ENCODE results near the gene CLEC4E. TPM values are rescaled to one million over a fixed set of nuclear protein-coding genes. Genes with fewer than 3 reads are reported as not detected.
"Not testable (repeated sequence)": the region's sequence is repeated elsewhere in the genome, so short reads cannot be mapped to it uniquely, and the experiment has no call there.

Gene CLEC4E
- total RNA-seq, 1 donor from 2014 or later = 0.19 TPM

GRCh38 chr12:8504351-8504750 is 36.4 kb downstream of the CLEC4E start:
- DNase-seq = no peak
- H3K36me3 ChIP-seq = no peaks in the 10 kb centered on the region
- no peak overlapping the region for H3K27ac ChIP-seq (replicated peaks)
- H3K27me3 ChIP-seq (ENCODE audit: low read depth) = peaks cover 26% of the 10 kb centered on the region
- H3K4me3 ChIP-seq = no peak overlapping the region
- intact Hi-C loops (cut with micrococcal nuclease) = no loop called here
- H3K4me1 ChIP-seq = no peaks in the 10 kb centered on the region
- no peaks in the 10 kb centered on the region for H3K9me3 ChIP-seq (replicated peaks)
- TF ChIP-seq CTCF (IDR thresholded peaks at IDR 0.05; ENCODE audit: borderline replicate concordance) = no peak

DNA sequence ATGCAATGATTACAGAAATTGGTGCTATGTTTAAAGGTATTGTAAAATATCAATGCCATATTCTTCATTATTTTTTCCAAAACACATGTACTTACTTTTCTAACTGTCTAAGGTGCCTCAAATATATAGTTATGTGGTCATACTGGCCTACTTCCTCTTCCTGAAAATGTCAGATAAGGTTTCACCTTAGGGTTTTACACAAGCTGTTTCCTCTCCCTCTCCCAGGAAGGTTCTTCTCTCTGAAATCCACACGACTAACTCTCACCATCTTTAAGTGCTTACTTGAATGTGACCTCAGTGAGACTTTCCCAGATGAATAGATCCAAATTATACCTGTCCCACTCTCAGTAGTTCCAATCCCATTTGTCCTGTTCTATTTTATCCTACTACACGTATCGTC is 39.0 kb downstream of the CLEC4E start:
- H3K27me3 ChIP-seq (ENCODE audit: low read depth) = peaks cover 14% of the 10 kb centered on the region
- H3K4me1 ChIP-seq = no peaks in the 10 kb centered on the region
- no peaks in the 10 kb centered on the region for H3K36me3 ChIP-seq
- no peaks in the 10 kb centered on the region for H3K9me3 ChIP-seq (replicated peaks)
- intact Hi-C loops (cut with micrococcal nuclease) = no loop called here
- H3K4me3 ChIP-seq = no peak overlapping the region
- no peak for DNase-seq
- no peak for TF ChIP-seq CTCF (IDR thresholded peaks at IDR 0.05; ENCODE audit: borderline replicate concordance)
- no peak overlapping the region for H3K27ac ChIP-seq (replicated peaks)

DNA sequence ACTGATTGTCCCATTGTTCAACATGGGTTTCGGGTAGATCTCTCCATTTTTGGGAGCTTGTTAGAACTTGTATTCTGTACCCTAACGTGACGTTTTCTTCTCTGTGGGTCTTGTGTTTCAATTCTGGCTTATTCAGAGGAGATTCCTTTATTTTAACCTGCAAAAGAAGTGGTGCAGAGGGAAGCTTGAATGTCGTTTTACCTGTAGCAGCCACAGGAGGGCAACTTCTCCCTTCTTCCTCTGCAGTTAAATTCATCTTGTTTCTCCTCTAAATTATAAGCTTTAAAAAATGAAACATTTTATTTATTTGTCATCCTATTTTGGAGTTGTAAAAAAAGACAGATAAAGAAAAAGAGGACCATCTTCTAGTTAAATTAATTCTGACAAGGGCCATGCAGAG is 41.1 kb downstream of the CLEC4E start:
- no peak overlapping the region for H3K27ac ChIP-seq (replicated peaks)
- no peaks in the 10 kb centered on the region for H3K9me3 ChIP-seq (replicated peaks)
- no peak overlapping the region for H3K4me3 ChIP-seq
- no peak for DNase-seq
- no peak for TF ChIP-seq CTCF (IDR thresholded peaks at IDR 0.05; ENCODE audit: borderline replicate concordance)
- H3K27me3 ChIP-seq (ENCODE audit: low read depth) = peaks cover 23% of the 10 kb centered on the region
- intact Hi-C loops (cut with micrococcal nuclease) = no loop called here
- no peaks in the 10 kb centered on the region for H3K4me1 ChIP-seq
- H3K36me3 ChIP-seq = no peaks in the 10 kb centered on the region

- intact Hi-C loops (cut with micrococcal nuclease) = not testable (repeated sequence)
Measured at GRCh38 chr12:8496074-8496473, 44.6 kb downstream of the CLEC4E start.

DNA sequence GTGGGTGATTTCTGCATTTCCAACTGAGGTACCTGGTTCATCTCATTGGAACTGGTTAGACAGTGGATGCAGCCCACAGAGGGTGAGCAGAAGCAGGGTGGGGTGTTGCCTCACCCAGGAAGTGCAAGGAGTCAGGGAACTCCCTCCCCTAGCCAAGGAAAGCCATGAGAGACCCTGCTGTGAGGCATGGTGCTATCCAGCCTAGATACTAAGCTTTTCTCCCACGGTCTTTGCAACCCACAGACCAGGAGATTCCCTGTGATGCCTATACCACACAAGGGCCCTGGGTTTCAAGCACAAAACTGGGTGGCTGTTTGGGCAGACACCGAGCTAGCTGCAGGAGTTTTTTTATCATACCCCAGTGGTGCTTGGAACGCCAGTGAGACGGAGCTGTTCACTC is 45.0 kb downstream of the CLEC4E start:
- H3K27ac ChIP-seq (replicated peaks); H3K4me1 ChIP-seq; H3K4me3 ChIP-seq; H3K36me3 ChIP-seq; intact Hi-C loops (cut with micrococcal nuclease); H3K9me3 ChIP-seq (replicated peaks); DNase-seq: not testable (repeated sequence)
- peaks cover 23% of the 10 kb centered on the region for H3K27me3 ChIP-seq (ENCODE audit: low read depth)

More at GRCh38 chr12:8496074-8496473, 44.6 kb downstream of the CLEC4E start:
- not testable (repeated sequence) for H3K9me3 ChIP-seq (replicated peaks); DNase-seq; H3K27ac ChIP-seq (replicated peaks); H3K4me3 ChIP-seq; H3K4me1 ChIP-seq; H3K36me3 ChIP-seq
- H3K27me3 ChIP-seq (ENCODE audit: low read depth) = peaks cover 23% of the 10 kb centered on the region

- no peak for TF ChIP-seq CTCF (IDR thresholded peaks at IDR 0.05; ENCODE audit: borderline replicate concordance)
- Histone ChIP-seq H3K4me1 (no peaks in the 10 kb centered on the region), H3K36me3 (no peaks in the 10 kb centered on the region), H3K27ac (replicated peaks) (no peak overlapping the region), H3K27me3 (ENCODE audit: low read depth) (peaks cover 10% of the 10 kb centered on the region), H3K4me3 (no peak overlapping the region), H3K9me3 (replicated peaks) (peaks cover 3% of the 10 kb centered on the region)
- intact Hi-C loops (cut with micrococcal nuclease) = no loop called here
- DNase-seq = no peak
Measured at GRCh38 chr12:8493084-8493483, 47.6 kb downstream of the CLEC4E start.
